ENCODE results near the gene CYFIP1. TPM values are rescaled to one million over a fixed set of nuclear protein-coding genes. Genes with fewer than 3 reads are reported as not detected.

Gene CYFIP1
- total RNA-seq, 1 donor from 2014 or later, result 16.4 TPM

GRCh38 chr15:22949074-22949547, 31.1 kb downstream of the CYFIP1 start:
- H3K27me3 Mint-ChIP-seq, result peaks cover 10% of the 10 kb centered on the region
- ATAC-seq (ENCODE audit: low read depth), result peak; percentile 96
- H3K27ac Mint-ChIP-seq, result no peak overlapping the region
- TF ChIP-seq CTCF (IDR thresholded peaks at IDR 0.05), result no peak
- no peak for DNase-seq
- no peaks in the 10 kb centered on the region for H3K9me3 Mint-ChIP-seq
- peak overlapping the region; percentile 81 for H3K4me3 Mint-ChIP-seq
- intact Hi-C loops (cut with micrococcal nuclease), result no loop called here
- ChIA-PET CTCF (no interaction called here), POLR2A (no interaction called here)
- H3K36me3 Mint-ChIP-seq (ENCODE audit: low read depth), result no peaks in the 10 kb centered on the region
- peaks cover 9% of the 10 kb centered on the region for H3K4me1 Mint-ChIP-seq

GRCh38 chr15:22948056-22948455, 32.1 kb downstream of the CYFIP1 start:
- Mint-ChIP-seq H3K4me3 (no peak overlapping the region), H3K27ac (no peak overlapping the region), H3K9me3 (no peaks in the 10 kb centered on the region), H3K36me3 (ENCODE audit: low read depth) (peaks cover 3% of the 10 kb centered on the region), H3K4me1 (peaks cover 9% of the 10 kb centered on the region), H3K27me3 (peaks cover 10% of the 10 kb centered on the region)
- intact Hi-C loops (cut with micrococcal nuclease), result no loop called here
- ChIA-PET CTCF (no interaction called here), POLR2A (no interaction called here)
- TF ChIP-seq CTCF (IDR thresholded peaks at IDR 0.05), result no peak
- no peak for DNase-seq
- no peak for ATAC-seq (ENCODE audit: low read depth)

GRCh38 chr15:22947101-22948000, 32.8 kb downstream of the CYFIP1 start:
- ATAC-seq (ENCODE audit: low read depth) (no peak), DNase-seq (no peak)
- TF ChIP-seq CTCF (IDR thresholded peaks at IDR 0.05), result no peak
- intact Hi-C loops (cut with micrococcal nuclease), result no loop called here
- POLR2A ChIA-PET, result no interaction called here
- CTCF ChIA-PET, result no interaction called here
- Mint-ChIP-seq H3K4me3 (no peak overlapping the region), H3K4me1 (peaks cover 9% of the 10 kb centered on the region), H3K27ac (no peak overlapping the region), H3K9me3 (no peaks in the 10 kb centered on the region), H3K27me3 (peaks cover 10% of the 10 kb centered on the region), H3K36me3 (ENCODE audit: low read depth) (peaks cover 5% of the 10 kb centered on the region)

- intact Hi-C loops (cut with micrococcal nuclease), result no loop called here
- no peak for ATAC-seq (ENCODE audit: low read depth)
- peaks cover 5% of the 10 kb centered on the region for H3K36me3 Mint-ChIP-seq (ENCODE audit: low read depth)
- ChIA-PET POLR2A (no interaction called here), CTCF (no interaction called here)
- no peak overlapping the region for H3K27ac Mint-ChIP-seq
- DNase-seq, result no peak
- no peak overlapping the region for H3K4me3 Mint-ChIP-seq
- H3K4me1 Mint-ChIP-seq, result peaks cover 9% of the 10 kb centered on the region
- H3K27me3 Mint-ChIP-seq, result peaks cover 10% of the 10 kb centered on the region
- H3K9me3 Mint-ChIP-seq, result no peaks in the 10 kb centered on the region
- no peak for TF ChIP-seq CTCF (IDR thresholded peaks at IDR 0.05)
Measured at GRCh38 chr15:22945071-22945470, 35.1 kb downstream of the CYFIP1 start.

GRCh38 chr15:22944651-22945050, 35.5 kb downstream of the CYFIP1 start:
- ChIA-PET CTCF (no interaction called here), POLR2A (no interaction called here)
- Mint-ChIP-seq H3K27me3 (peaks cover 10% of the 10 kb centered on the region), H3K4me3 (no peak overlapping the region), H3K9me3 (no peaks in the 10 kb centered on the region), H3K27ac (no peak overlapping the region), H3K4me1 (peaks cover 9% of the 10 kb centered on the region), H3K36me3 (ENCODE audit: low read depth) (peaks cover 5% of the 10 kb centered on the region)
- no peak for DNase-seq
- ATAC-seq (ENCODE audit: low read depth), result no peak
- intact Hi-C loops (cut with micrococcal nuclease), result no loop called here
- no peak for TF ChIP-seq CTCF (IDR thresholded peaks at IDR 0.05)
